Neural crest cell (in vitro differentiated cells): ENCODE data around the gene TRAF3IP3. TPM values are rescaled to one million over a fixed set of nuclear protein-coding genes. Genes with fewer than 3 reads are reported as not detected.

Experiments used
- DNase-seq: peaks from one replicate; pipeline ENCODE4 v3.0.0; 2021; ENCODE audit warnings: low read depth, mixed read lengths, low spot score
- H3K27ac Mint-ChIP-seq: one replicate; pipeline ENCODE4 v1.8.0; 2021; ENCODE audit warnings: mild to moderate bottlenecking, mixed read lengths; ENCODE audit not compliant: unreplicated experiment
- H3K27me3 Mint-ChIP-seq: 2 replicates; pipeline ENCODE4 v1.8.0; 2021; ENCODE audit warnings: low read depth, mild to moderate bottlenecking, mixed read lengths
- H3K36me3 Mint-ChIP-seq: 2 replicates; pipeline ENCODE4 v1.8.0; 2021; ENCODE audit warnings: low read depth, mild to moderate bottlenecking, mixed read lengths
- H3K4me1 Mint-ChIP-seq: 2 replicates; pipeline ENCODE4 v1.8.0; 2021; ENCODE audit warnings: mixed read lengths
- H3K4me3 Mint-ChIP-seq: one replicate; pipeline ENCODE4 v1.8.0; 2021; ENCODE audit warnings: mild to moderate bottlenecking, mixed read lengths
- H3K9me3 Mint-ChIP-seq: 2 replicates; pipeline ENCODE4 v1.8.0; 2021; ENCODE audit warnings: mixed read lengths
- CTCF ChIP-seq: fragments of 200-600 bp; sonication (generic); conservative IDR thresholded peaks from 2 replicates; pipeline ENCODE4 v1.5.0; 2021; ENCODE audit warnings: antibody characterized with exemption, mild to moderate bottlenecking
- long read RNA-seq: library from polyadenylated mRNA; unstranded; transcript quantifications from one replicate; pipeline ENCODE4 v2.0.0, GENCODE V29; 2020
- total RNA-seq: library from RNA; stranded (reverse); gene quantifications from 2 replicates; pipeline ENCODE4 v1.2.1, GENCODE V29; 2021

TRAF3IP3 gene
- not detected in 2 replicates for total RNA-seq
- long read RNA-seq = 0 reads

- Mint-ChIP-seq H3K27me3 (peaks cover 30% of the 10 kb centered on the region), H3K4me3 (no peak within 1 kb of the TSS), H3K27ac (no peak within 1 kb of the TSS), H3K9me3 (no peaks in the 10 kb centered on the region), H3K36me3 (no peaks in the 10 kb centered on the region), H3K4me1 (no peaks in the 10 kb centered on the region)
- no peak for DNase-seq
- TF ChIP-seq CTCF = no peak
These were observed at the start of gene TRAF3IP3 for GRCh38 chr1:209755926-209756614. Gene TRAF3IP3 (plus strand): TSS chr1:209756053. CDS start chr1:209760040, 3,987 bp downstream.

GRCh38 chr1:209706622-209707021, 49.2 kb upstream of the TRAF3IP3 start:
- TF ChIP-seq CTCF = no peak
- peaks cover 31% of the 10 kb centered on the region for H3K27me3 Mint-ChIP-seq
- no peaks in the 10 kb centered on the region for H3K4me1 Mint-ChIP-seq
- H3K27ac Mint-ChIP-seq = no peak overlapping the region
- H3K4me3 Mint-ChIP-seq = no peak overlapping the region
- H3K9me3 Mint-ChIP-seq = no peaks in the 10 kb centered on the region
- H3K36me3 Mint-ChIP-seq = no peaks in the 10 kb centered on the region
- no peak for DNase-seq

- Mint-ChIP-seq H3K4me1 (no peaks in the 10 kb centered on the region), H3K27ac (no peak overlapping the region), H3K9me3 (no peaks in the 10 kb centered on the region), H3K36me3 (no peaks in the 10 kb centered on the region), H3K4me3 (no peak overlapping the region), H3K27me3 (peaks cover 28% of the 10 kb centered on the region)
- DNase-seq = no peak
- TF ChIP-seq CTCF = no peak
These were observed 48.5 kb upstream of the TRAF3IP3 start for GRCh38 chr1:209707308-209707707.

- no peaks in the 10 kb centered on the region for H3K4me1 Mint-ChIP-seq
- DNase-seq = no peak
- TF ChIP-seq CTCF = no peak
- H3K27ac Mint-ChIP-seq = no peak overlapping the region
- no peak overlapping the region for H3K4me3 Mint-ChIP-seq
- peaks cover 28% of the 10 kb centered on the region for H3K27me3 Mint-ChIP-seq
- no peaks in the 10 kb centered on the region for H3K9me3 Mint-ChIP-seq
- no peaks in the 10 kb centered on the region for H3K36me3 Mint-ChIP-seq
These were observed 47.6 kb upstream of the TRAF3IP3 start for GRCh38 chr1:209708297-209708696.

GRCh38 chr1:209710093-209710492, 45.8 kb upstream of the TRAF3IP3 start:
- no peak for TF ChIP-seq CTCF
- DNase-seq = no peak
- Mint-ChIP-seq H3K4me3 (no peak overlapping the region), H3K36me3 (no peaks in the 10 kb centered on the region), H3K4me1 (no peaks in the 10 kb centered on the region), H3K27ac (no peak overlapping the region), H3K27me3 (peaks cover 28% of the 10 kb centered on the region), H3K9me3 (no peaks in the 10 kb centered on the region)
